Measurements from ENCODE around the gene AGPS.

DNA sequence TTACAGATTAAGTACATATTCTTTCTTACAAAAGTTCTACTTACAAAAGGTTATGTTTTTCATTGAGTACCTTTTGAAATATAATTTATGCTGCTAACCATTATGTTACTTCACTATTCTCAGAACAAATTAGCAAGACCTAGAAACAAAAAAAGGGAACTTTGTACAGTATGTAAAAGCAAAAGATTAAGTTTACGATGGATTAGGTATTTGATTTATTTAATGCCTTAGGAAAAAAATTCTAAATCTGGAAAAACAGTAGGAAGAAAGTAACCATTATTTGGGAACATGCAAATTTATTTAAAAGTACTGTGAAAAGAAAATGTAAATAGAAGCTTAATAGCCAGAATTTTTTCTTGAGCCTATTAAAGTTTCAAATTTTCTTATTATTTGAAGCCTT lies 144.6 kb downstream of the AGPS start:
- TF ChIP-seq EZH2 (IDR thresholded peaks at IDR 0.05) (no peak), POLR2AphosphoS5 (IDR thresholded peaks at IDR 0.05; ENCODE audit: borderline replicate concordance, low read depth, low read length) (no peak), FOXP2 (optimal IDR thresholded peaks at IDR 0.05; ENCODE audit: control extremely low read depth, extremely low read length, insufficient read depth) (no peak)
